Activated T-cell treated with anti-CD3 and anti-CD28 coated beads, Interleukin-2, amount 50 U/mL, for 4 hours (primary cell): Measurements from ENCODE around the gene HNRNPR. TPM values are rescaled to one million over a fixed set of nuclear protein-coding genes. Genes with fewer than 3 reads are reported as not detected.

Source experiments
- ATAC-seq, 2 donors: fragments of 200-7000 bp; cut with Tn5 transposase; one replicate each; pipeline ENCODE4 v1.10.0; 2021
- DNase-seq: peaks from one replicate; pipeline ENCODE4 v3.0.0-alpha.2; 2020
- H3K27me3 Mint-ChIP-seq: one replicate; pipeline ENCODE4 v1.8.0; 2021; ENCODE audit warnings: low read depth, mixed read lengths
- H3K36me3 Mint-ChIP-seq: one replicate; pipeline ENCODE4 v1.8.0; 2022; ENCODE audit warnings: mixed read lengths; ENCODE audit not compliant: insufficient read depth
- H3K4me1 Mint-ChIP-seq: one replicate; pipeline ENCODE4 v1.8.0; 2021; ENCODE audit warnings: low read depth, mixed read lengths
- H3K4me3 Mint-ChIP-seq: one replicate; pipeline ENCODE4 v1.8.0; 2021; ENCODE audit warnings: mild to moderate bottlenecking, moderate library complexity, mixed read lengths
- H3K9me3 Mint-ChIP-seq: one replicate; pipeline ENCODE4 v1.8.0; 2021; ENCODE audit warnings: mixed read lengths
- total RNA-seq, 3 donors: library from RNA; stranded (reverse); gene quantifications; one replicate each; pipeline ENCODE4 v1.2.1, GENCODE V29; 2021

The HNRNPR gene
- total RNA-seq, 3 donors from 2014 or later, result 253 to 269 (median 254) TPM

- H3K9me3 Mint-ChIP-seq, result peaks cover 31% of the 10 kb centered on the region
- H3K27me3 Mint-ChIP-seq, result no peaks in the 10 kb centered on the region
- H3K36me3 Mint-ChIP-seq, result peaks cover 31% of the 10 kb centered on the region
- H3K4me3 Mint-ChIP-seq, result no peak overlapping the region
- peaks cover 4% of the 10 kb centered on the region for H3K4me1 Mint-ChIP-seq
- ATAC-seq (no peak), DNase-seq (no peak)
Observed at GRCh38 chr1:23357138-23357908, 13.2 kb upstream of the HNRNPR start.

- Mint-ChIP-seq H3K4me3 (no peak overlapping the region), H3K9me3 (peaks cover 26% of the 10 kb centered on the region), H3K4me1 (peaks cover 4% of the 10 kb centered on the region), H3K27me3 (no peaks in the 10 kb centered on the region), H3K36me3 (peaks cover 24% of the 10 kb centered on the region)
- ATAC-seq (no peak), DNase-seq (no peak)
Observed at GRCh38 chr1:23356471-23357137, 12.5 kb upstream of the HNRNPR start.

- Mint-ChIP-seq H3K27me3 (no peaks in the 10 kb centered on the region), H3K36me3 (peaks cover 7% of the 10 kb centered on the region), H3K4me3 (no peak overlapping the region)
Observed at GRCh38 chr1:23354245-23354644, 10.2 kb upstream of the HNRNPR start.

GRCh38 chr1:23352096-23352695, 8.1 kb upstream of the HNRNPR start:
- H3K27me3 Mint-ChIP-seq, result no peaks in the 10 kb centered on the region
- peaks cover 4% of the 10 kb centered on the region for H3K4me1 Mint-ChIP-seq
- peaks cover 3% of the 10 kb centered on the region for H3K36me3 Mint-ChIP-seq
- H3K4me3 Mint-ChIP-seq, result no peak overlapping the region
- H3K9me3 Mint-ChIP-seq, result no peaks in the 10 kb centered on the region
- no peak for ATAC-seq
- no peak for DNase-seq

More at GRCh38 chr1:23354245-23354644, 10.2 kb upstream of the HNRNPR start:
- H3K9me3 Mint-ChIP-seq, result peaks cover 9% of the 10 kb centered on the region
- DNase-seq (no peak), ATAC-seq (no peak)
- peaks cover 4% of the 10 kb centered on the region for H3K4me1 Mint-ChIP-seq

GRCh38 chr1:23345920-23346319, 1.8 kb upstream of the HNRNPR start:
- no peak for DNase-seq
- Mint-ChIP-seq H3K36me3 (peaks cover 6% of the 10 kb centered on the region), H3K27me3 (no peaks in the 10 kb centered on the region), H3K9me3 (no peaks in the 10 kb centered on the region), H3K4me3 (peak overlapping the region; percentile 35), H3K4me1 (peaks cover 25% of the 10 kb centered on the region)
- ATAC-seq, result no peak

GRCh38 chr1:23344987-23345472, 946 bp upstream of the HNRNPR start:
- Mint-ChIP-seq H3K36me3 (peaks cover 9% of the 10 kb centered on the region), H3K4me1 (peaks cover 34% of the 10 kb centered on the region), H3K27me3 (no peaks in the 10 kb centered on the region), H3K9me3 (no peaks in the 10 kb centered on the region), H3K4me3 (peak overlapping the region; percentile 90)
- peak; percentile 5 to 8 for ATAC-seq
- no peak for DNase-seq

GRCh38 chr1:23343221-23344110, 618 bp downstream of the HNRNPR start:
- no peaks in the 10 kb centered on the region for H3K27me3 Mint-ChIP-seq
- DNase-seq, result peak; percentile 54
- no peaks in the 10 kb centered on the region for H3K9me3 Mint-ChIP-seq
- H3K4me3 Mint-ChIP-seq, result peak overlapping the region; percentile 90
- H3K4me1 Mint-ChIP-seq, result peaks cover 49% of the 10 kb centered on the region
- ATAC-seq, result peak; percentile 13 to 24
- peaks cover 14% of the 10 kb centered on the region for H3K36me3 Mint-ChIP-seq

- Mint-ChIP-seq H3K4me3 (peak overlapping the region; percentile 90), H3K27me3 (no peaks in the 10 kb centered on the region), H3K9me3 (no peaks in the 10 kb centered on the region), H3K4me1 (peaks cover 58% of the 10 kb centered on the region), H3K36me3 (peaks cover 22% of the 10 kb centered on the region)
- DNase-seq, result no peak
- ATAC-seq, result no peak
Observed at GRCh38 chr1:23341931-23342692, 2.0 kb downstream of the HNRNPR start.

GRCh38 chr1:23339632-23340031, 4.5 kb downstream of the HNRNPR start:
- Mint-ChIP-seq H3K27me3 (no peaks in the 10 kb centered on the region), H3K9me3 (no peaks in the 10 kb centered on the region), H3K4me1 (peaks cover 57% of the 10 kb centered on the region), H3K4me3 (peak overlapping the region; percentile 90), H3K36me3 (peaks cover 27% of the 10 kb centered on the region)
- DNase-seq (no peak), ATAC-seq (no peak)

GRCh38 chr1:23337869-23338268, 6.2 kb downstream of the HNRNPR start:
- H3K9me3 Mint-ChIP-seq, result no peaks in the 10 kb centered on the region
- H3K36me3 Mint-ChIP-seq, result peaks cover 32% of the 10 kb centered on the region
- H3K27me3 Mint-ChIP-seq, result no peaks in the 10 kb centered on the region
- DNase-seq, result no peak
- H3K4me3 Mint-ChIP-seq, result no peak overlapping the region
- peaks cover 57% of the 10 kb centered on the region for H3K4me1 Mint-ChIP-seq
- no peak for ATAC-seq

- Mint-ChIP-seq H3K9me3 (no peaks in the 10 kb centered on the region), H3K36me3 (peaks cover 46% of the 10 kb centered on the region), H3K4me1 (peaks cover 30% of the 10 kb centered on the region), H3K27me3 (no peaks in the 10 kb centered on the region), H3K4me3 (no peak overlapping the region)
- ATAC-seq (no peak), DNase-seq (no peak)
Observed at GRCh38 chr1:23331713-23332112, 12.4 kb downstream of the HNRNPR start.

- DNase-seq (no peak), ATAC-seq (no peak)
- Mint-ChIP-seq H3K9me3 (no peaks in the 10 kb centered on the region), H3K4me3 (no peak overlapping the region), H3K36me3 (peaks cover 49% of the 10 kb centered on the region), H3K4me1 (peaks cover 34% of the 10 kb centered on the region), H3K27me3 (no peaks in the 10 kb centered on the region)
Observed at GRCh38 chr1:23330846-23331245, 13.2 kb downstream of the HNRNPR start.

- Mint-ChIP-seq H3K36me3 (peaks cover 44% of the 10 kb centered on the region), H3K27me3 (no peaks in the 10 kb centered on the region), H3K4me1 (peaks cover 32% of the 10 kb centered on the region), H3K4me3 (no peak overlapping the region), H3K9me3 (no peaks in the 10 kb centered on the region)
- no peak for ATAC-seq
- DNase-seq, result no peak
Observed at GRCh38 chr1:23325393-23325792, 18.7 kb downstream of the HNRNPR start.
